AG09309 (cell line): ENCODE results near the gene LDLRAD3.

ENCODE experiments used
- DNase-seq: peaks from one replicate; pipeline ENCODE4 v3.0.0-alpha.2; 2010; ENCODE audit warnings: low read depth
- H3K4me3 ChIP-seq: 2 replicates; pipeline ENCODE4 v1.5.1; 2011; ENCODE audit warnings: mild to moderate bottlenecking, low read depth, low read length, moderate library complexity; ENCODE audit not compliant: control insufficient read depth
- CTCF ChIP-seq: IDR thresholded peaks from 2 replicates; pipeline ENCODE4 v1.5.1; 2011; ENCODE audit warnings: mild to moderate bottlenecking, low read depth, low read length, inconsistent platforms; ENCODE audit not compliant: insufficient read depth, control insufficient read depth; ENCODE audit errors: missing control alignments

LDLRAD3 gene

DNA sequence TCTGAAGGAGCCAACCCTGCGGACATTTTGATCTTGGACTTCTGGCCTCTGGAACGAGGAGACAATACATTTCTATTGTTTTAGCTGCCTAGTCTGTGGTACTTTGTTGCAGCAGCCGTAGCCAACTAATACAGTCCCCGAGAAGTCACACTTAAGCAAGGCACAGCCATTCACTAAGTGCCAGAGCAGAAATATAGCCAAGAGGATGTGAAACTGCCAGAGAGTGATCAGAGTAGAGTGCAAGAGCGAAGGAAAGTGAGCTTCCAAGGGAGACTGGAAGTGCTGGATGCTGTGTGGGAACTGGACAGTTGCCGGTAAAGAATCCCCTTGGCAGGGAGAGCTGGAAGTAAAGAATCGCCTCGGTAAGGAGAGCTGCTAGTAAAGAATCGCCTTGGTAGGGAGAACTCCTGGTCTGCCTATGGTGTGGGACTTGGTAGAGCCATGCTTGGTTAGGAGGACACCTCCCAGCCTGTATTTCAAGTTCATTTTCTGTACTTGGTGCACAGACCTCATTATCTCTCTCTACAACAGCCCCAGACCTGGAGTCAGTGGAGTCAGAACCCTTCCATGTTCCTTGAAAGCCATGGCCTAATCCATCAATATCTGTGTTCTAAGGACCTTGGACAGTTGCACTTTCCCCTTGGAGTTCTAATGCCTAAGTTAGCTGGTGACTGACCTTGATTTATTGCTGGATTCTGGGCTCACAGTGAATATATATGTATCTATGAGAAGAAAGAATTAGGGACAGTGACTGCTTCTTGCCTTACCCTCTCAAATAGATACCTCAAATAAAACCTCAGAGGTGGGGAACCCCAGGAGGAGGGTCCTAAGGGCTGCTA lies 162.1 kb downstream of the LDLRAD3 start:
- no peak for TF ChIP-seq CTCF
- no peak overlapping the region for H3K4me3 ChIP-seq
- no peak for DNase-seq

- H3K4me3 ChIP-seq = no peak overlapping the region
- DNase-seq = no peak
- TF ChIP-seq CTCF = no peak
Measured at GRCh38 chr11:36107547-36107946, 163.7 kb downstream of the LDLRAD3 start.

DNA sequence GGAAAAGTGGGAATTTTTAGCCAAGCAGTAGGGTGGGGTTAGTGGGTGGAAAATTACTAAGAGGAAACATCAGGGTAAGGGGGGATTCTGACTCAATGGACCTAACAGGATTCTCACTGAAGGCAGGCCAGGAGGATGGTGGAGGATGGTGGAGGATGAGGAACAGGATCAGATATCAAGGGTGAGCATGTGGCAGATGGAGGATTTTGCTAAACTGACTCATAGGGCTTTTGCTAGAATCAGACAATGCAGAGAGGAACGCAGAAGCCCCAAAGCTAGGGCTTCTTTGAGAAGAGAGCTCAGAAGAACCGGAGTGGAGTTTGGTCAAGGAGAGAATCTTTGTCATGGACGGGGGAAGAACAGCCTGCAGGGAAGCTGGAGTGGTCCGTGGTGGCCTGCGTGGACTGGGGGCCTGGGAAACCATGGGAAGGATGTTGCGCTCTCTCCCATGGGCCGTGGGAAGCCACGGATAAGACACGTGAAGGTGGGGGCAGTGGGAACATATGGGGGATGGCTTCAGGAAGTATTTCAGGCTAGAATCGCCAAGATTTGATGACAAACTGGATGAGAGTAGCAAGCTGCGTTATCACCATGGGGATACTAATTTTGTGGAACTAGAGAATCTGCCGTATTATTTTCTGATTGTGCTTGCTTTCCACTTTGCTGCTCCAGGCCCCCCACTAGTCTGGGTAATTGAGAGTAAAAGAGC lies 165.2 kb downstream of the LDLRAD3 start:
- no peak for TF ChIP-seq CTCF
- no peak for DNase-seq
- no peak overlapping the region for H3K4me3 ChIP-seq

GRCh38 chr11:36109590-36109849 lies 165.7 kb downstream of the LDLRAD3 start:
- DNase-seq = no peak

DNA sequence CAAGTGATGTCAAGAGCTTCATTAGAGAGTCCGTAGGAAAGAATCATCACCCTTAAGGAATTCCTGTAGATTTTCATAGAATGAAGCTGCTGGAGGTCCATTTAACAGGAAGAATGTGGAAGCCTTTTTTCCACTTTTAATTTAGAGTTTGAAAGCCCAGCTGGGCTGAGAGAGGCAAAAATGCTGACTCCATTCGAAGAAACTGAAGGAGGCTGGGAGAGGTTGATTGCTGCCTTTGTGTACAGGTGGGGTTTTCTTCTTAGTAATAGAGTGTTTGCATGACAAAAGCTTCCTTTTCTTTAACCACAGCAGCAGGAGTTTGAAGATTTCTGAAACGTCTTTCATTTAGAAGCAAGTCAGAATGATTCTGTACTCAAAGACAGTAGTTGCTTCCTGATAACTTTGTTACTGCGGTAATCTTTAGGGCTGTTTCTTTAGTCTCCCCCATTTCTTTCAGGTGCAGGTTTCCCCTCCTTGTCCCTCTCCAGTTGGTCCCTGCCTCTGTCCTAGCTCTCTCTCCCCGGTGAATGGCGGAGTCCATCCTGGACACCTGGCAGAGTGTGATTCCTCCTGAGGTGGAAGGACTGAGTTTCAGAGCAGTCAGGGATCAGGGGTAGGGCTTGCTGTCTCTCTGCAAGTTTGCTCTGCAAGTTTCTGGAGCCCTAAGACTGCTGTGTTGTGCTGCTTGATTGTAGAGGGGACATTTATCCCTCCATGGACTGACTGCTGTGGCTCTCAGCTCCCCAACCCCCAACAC lies 166.2 kb downstream of the LDLRAD3 start:
- H3K4me3 ChIP-seq = no peak overlapping the region
- DNase-seq = no peak
- no peak for TF ChIP-seq CTCF

More at GRCh38 chr11:36109590-36109849, 165.7 kb downstream of the LDLRAD3 start:
- no peak for TF ChIP-seq CTCF
- no peak overlapping the region for H3K4me3 ChIP-seq

DNA sequence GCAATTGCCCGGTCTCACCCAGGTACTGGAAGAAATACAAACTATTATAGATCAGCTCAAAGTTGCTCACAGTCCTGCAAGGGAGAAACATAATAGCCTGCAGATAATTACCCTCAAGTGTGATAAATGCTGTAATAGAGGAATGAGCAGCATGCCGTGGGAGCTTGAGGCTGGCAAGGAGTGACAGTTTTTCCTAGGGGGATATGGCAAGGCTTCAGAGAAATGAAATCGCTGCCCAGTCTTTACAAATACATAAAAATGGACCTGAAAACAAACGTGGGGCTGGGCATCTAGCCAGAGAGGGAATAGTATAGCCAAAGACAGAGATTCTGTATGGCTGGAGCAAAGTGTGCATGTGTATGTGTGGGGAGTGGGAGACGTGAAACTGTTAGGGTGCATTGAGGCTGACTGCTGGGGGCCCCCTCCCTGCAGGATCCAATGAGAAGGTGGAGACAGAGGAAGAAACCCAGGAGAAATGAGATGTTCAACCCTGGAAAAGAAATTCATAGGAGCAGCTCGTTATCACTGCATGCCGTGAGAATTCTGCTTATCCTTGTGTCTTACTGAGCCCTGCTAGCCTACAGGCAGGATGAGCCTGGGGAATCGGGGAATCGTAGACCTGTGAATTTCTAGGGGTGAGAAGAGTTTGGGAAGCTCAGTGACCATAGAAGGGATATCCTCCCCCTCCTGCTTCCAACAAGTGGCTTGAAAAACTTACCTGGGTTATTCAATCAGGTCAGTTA lies 167.0 kb downstream of the LDLRAD3 start:
- TF ChIP-seq CTCF = no peak
- no peak for DNase-seq
- H3K4me3 ChIP-seq = no peak overlapping the region
